Measurements from ENCODE around the gene HSPBP1. TPM values are rescaled to one million over a fixed set of nuclear protein-coding genes. Genes with fewer than 3 reads are reported as not detected.
A peak's percentile ranks its signal among the peaks of the same experiment; 100 is the strongest.

The HSPBP1 gene
- total and polyA plus RNA-seq, 7 donors, result 23.0 to 98.2 (median 34.0) TPM

DNA sequence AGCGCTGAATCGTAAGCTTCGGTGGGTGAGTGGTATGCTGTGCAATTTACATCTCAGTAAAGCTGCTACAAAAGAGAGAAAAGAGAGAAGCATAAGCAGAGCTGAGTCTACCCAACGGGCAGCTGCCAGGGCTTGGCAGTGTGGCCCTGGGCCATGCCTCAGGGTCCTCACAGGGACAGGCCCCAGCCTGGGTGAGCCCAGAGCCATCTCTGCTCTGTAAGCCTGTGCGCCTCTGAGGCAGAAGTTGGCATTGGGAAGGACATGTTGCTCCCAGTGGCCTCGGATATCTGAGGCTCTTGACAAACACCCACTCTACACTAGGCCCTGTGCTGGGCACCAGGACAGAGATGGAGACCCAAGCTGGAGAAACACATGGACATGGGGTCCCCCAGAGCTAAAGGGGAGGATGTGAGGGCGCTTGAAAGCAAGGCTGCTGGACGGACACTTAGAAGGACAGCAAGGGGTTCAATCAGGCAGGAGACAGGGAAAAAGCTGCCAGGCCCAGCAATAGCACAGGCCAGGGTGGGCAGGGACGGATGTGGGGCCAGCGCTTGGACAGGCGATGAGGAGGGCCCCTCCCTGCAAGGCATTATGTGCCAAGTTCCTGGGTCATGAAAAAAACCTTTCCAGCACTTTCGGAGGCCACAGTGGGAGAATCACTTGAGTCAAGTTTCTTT is 35.8 kb downstream of the HSPBP1 start:
- Histone ChIP-seq H3K36me3 (ENCODE audit: insufficient read depth in 1 of 2, low read depth in 1 of 2) (peaks cover 5 to 78% of the 10 kb centered on the region in 2 donors), H3K9me3 (no peaks in the 10 kb centered on the region), H3K4me3 (no peak overlapping the region), H3K27me3 (ENCODE audit: insufficient read depth in 3 of 3, low read length in 2 of 3) (no peaks in the 10 kb centered on the region), H3K4me1 (no peaks in the 10 kb centered on the region), H3K27ac (no peak overlapping the region)
- TF ChIP-seq, protein P1, sequence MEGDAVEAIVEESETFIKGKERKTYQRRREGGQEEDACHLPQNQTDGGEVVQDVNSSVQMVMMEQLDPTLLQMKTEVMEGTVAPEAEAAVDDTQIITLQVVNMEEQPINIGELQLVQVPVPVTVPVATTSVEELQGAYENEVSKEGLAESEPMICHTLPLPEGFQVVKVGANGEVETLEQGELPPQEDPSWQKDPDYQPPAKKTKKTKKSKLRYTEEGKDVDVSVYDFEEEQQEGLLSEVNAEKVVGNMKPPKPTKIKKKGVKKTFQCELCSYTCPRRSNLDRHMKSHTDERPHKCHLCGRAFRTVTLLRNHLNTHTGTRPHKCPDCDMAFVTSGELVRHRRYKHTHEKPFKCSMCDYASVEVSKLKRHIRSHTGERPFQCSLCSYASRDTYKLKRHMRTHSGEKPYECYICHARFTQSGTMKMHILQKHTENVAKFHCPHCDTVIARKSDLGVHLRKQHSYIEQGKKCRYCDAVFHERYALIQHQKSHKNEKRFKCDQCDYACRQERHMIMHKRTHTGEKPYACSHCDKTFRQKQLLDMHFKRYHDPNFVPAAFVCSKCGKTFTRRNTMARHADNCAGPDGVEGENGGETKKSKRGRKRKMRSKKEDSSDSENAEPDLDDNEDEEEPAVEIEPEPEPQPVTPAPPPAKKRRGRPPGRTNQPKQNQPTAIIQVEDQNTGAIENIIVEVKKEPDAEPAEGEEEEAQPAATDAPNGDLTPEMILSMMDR (IDR thresholded peaks at IDR 0.05), result no peak
- intact Hi-C loops (cut with DNase I), result no loop called here
- ATAC-seq (no peak), DNase-seq (peak in 1 of 2 donors; percentile 15)
- WGBS, 3 donors, result 79 to 81% (median 80%) methylated on average over 12 of the region's 12 CpGs

DNA sequence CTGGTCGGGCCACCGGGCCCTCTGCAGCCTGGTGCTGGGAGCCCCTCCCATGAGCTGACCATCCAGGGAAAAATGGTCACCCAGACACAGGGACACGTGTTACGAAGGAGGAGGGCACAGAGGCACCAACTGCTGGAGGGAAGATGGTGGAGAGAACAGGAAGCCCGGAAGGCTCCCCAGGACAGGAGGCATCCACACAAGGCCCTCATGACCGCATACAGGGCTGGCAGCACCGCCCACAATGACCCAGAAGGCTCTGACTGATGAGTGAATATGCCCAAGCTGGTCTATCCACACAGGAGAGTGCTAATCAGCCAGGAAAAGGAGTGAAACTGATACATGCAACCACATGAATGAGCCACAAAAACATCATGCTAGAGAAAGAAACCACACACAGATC is 37.4 kb downstream of the HSPBP1 start:
- H3K4me1 ChIP-seq, result no peaks in the 10 kb centered on the region
- intact Hi-C loops (cut with DNase I), result no loop called here
- H3K9me3 ChIP-seq, result no peaks in the 10 kb centered on the region
- ATAC-seq (no peak), DNase-seq (no peak)
- no peak overlapping the region for H3K27ac ChIP-seq
- H3K27me3 ChIP-seq (ENCODE audit: insufficient read depth in 3 of 3, low read length in 2 of 3), result no peaks in the 10 kb centered on the region
- peaks cover 11 to 94% of the 10 kb centered on the region in 2 donors for H3K36me3 ChIP-seq (ENCODE audit: insufficient read depth in 1 of 2, low read depth in 1 of 2)
- no peak overlapping the region for H3K4me3 ChIP-seq
- TF ChIP-seq, protein P1 (IDR thresholded peaks at IDR 0.05), result no peak
- WGBS, 3 donors, result 65 to 74% (median 68%) methylated on average over 7 of the region's 7 CpGs

DNA sequence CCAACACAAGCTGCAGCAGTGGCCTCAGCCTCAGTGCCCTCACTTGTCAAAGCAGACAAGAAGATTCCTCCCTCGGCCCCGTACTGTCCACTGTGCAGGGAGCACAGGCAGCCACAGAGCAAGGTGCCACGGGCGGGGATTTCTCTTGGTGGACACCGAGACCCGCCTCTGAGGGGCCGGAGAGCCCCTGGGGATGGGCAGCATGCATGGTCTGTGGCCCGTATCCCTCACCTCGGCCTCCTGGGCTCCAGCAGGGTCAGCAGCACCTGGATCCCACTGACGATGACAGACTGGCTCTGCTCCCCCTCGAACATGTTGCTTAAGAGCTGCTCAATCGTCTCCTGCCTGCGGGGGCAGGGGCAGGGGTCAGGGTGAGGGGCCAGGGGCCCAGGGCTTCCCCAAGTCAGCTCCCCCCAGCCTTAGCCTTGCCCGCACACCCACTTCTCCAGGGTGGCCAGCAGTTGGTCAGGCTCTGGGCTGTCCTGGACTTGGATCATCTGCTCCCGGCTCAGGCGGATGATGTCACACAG is 37.9 kb downstream of the HSPBP1 start:
- Histone ChIP-seq H3K9me3 (no peaks in the 10 kb centered on the region), H3K4me3 (no peak overlapping the region), H3K4me1 (no peaks in the 10 kb centered on the region), H3K27ac (no peak overlapping the region), H3K27me3 (ENCODE audit: insufficient read depth in 3 of 3, low read length in 2 of 3) (no peaks in the 10 kb centered on the region), H3K36me3 (ENCODE audit: insufficient read depth in 1 of 2, low read depth in 1 of 2) (peaks cover 11 to 97% of the 10 kb centered on the region in 2 donors)
- no peak for ATAC-seq
- TF ChIP-seq, protein P1 (IDR thresholded peaks at IDR 0.05), result no peak
- no peak for DNase-seq
- intact Hi-C loops (cut with DNase I), result no loop called here
- 89 to 93% (median 92%) methylated on average over 14 to 16 of the region's 16 CpGs for WGBS, 3 donors

DNA sequence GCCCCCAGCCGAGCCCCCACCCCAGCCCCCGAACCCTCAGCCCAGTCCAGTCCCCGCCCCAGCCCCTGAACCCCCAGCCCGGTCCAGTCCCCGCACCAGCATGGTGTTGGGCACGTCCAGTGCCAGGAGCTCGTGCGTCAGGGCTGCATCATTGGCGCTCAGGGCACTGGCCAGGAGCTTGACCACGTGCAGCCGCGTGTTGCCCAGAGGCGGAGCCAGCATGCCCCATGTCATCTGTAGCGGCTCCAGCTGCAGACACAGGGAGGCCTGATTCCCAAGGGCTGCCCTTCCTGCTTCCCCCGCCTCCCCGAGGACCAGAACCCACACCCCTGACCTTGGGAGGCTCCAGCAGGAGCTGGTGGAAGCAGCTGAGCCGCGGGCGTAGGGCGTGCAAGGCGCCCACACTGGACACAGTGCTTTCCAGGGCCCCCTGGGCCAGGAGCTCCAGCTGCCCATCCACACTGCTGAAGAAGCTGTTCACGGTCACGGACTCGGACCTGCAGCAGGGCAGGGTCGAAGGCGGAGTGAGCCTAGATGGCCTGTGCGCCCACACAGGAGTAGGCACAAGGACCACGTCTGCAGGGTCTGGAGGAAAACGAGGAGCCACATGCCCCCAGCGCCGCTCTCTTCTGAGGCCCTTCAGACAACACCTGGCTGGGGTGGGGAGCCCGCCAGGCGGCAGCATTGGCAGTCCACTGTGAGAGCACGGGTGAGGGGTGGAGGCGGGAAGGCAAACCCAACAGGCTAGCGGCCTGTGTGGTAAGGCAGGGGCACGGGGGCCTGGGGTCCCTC is 38.6 kb downstream of the HSPBP1 start:
- Histone ChIP-seq H3K27me3 (ENCODE audit: insufficient read depth in 3 of 3, low read length in 2 of 3) (no peaks in the 10 kb centered on the region), H3K4me3 (no peak overlapping the region), H3K36me3 (ENCODE audit: insufficient read depth in 1 of 2, low read depth in 1 of 2) (peaks cover 16 to 97% of the 10 kb centered on the region in 2 donors), H3K9me3 (no peaks in the 10 kb centered on the region), H3K4me1 (no peaks in the 10 kb centered on the region), H3K27ac (no peak overlapping the region)
- ATAC-seq (no peak), DNase-seq (peak in 1 of 2 donors; percentile 38)
- WGBS, 3 donors, result 86 to 91% (median 90%) methylated on average over 34 to 37 of the region's 37 CpGs
- intact Hi-C loops (cut with DNase I), result no loop called here
- TF ChIP-seq, protein P1 (IDR thresholded peaks at IDR 0.05), result no peak
